Myocyte (in vitro differentiated cells): Measurements from ENCODE around the gene NLGN4X. TPM values are rescaled to one million over a fixed set of nuclear protein-coding genes. Genes with fewer than 3 reads are reported as not detected.
A peak's percentile ranks its signal among the peaks of the same experiment; 100 is the strongest.

Source experiments
- DNase-seq: peaks from one replicate; pipeline ENCODE4 v3.0.0-alpha.2; 2012; ENCODE audit warnings: low read depth
- total RNA-seq: library from RNA; depleted of rRNA; stranded (reverse); fragments of >200 nt; gene quantifications from 2 replicates; pipeline ENCODE4 v1.2.3, GENCODE V29; 2014

NLGN4X gene
- total RNA-seq, 1 donor from 2014 or later = not detected

GRCh38 chrX:6159468-6159867 lies 69.2 kb downstream of the NLGN4X start:
- no peak for DNase-seq

- DNase-seq = no peak
These were observed 76.7 kb downstream of the NLGN4X start for GRCh38 chrX:6151971-6152370.

GRCh38 chrX:6149060-6149872 lies 79.4 kb downstream of the NLGN4X start:
- no peak for DNase-seq

GRCh38 chrX:6134255-6134654 lies 94.4 kb downstream of the NLGN4X start:
- DNase-seq = no peak

- no peak for DNase-seq
These were observed 95.7 kb downstream of the NLGN4X start for GRCh38 chrX:6132970-6133369.

- DNase-seq = no peak
These were observed 97.4 kb downstream of the NLGN4X start for GRCh38 chrX:6131287-6131686.

GRCh38 chrX:6129195-6129594 lies 99.5 kb downstream of the NLGN4X start:
- DNase-seq = no peak

GRCh38 chrX:6120329-6120728 lies 108.3 kb downstream of the NLGN4X start:
- DNase-seq = no peak

GRCh38 chrX:6095469-6095868 lies 133.2 kb downstream of the NLGN4X start:
- DNase-seq = no peak

GRCh38 chrX:6074532-6074931 lies 154.1 kb downstream of the NLGN4X start:
- DNase-seq = no peak

- DNase-seq = no peak
These were observed 156.9 kb downstream of the NLGN4X start for GRCh38 chrX:6071731-6072130.

- DNase-seq = no peak
These were observed 161.1 kb downstream of the NLGN4X start for GRCh38 chrX:6067600-6067999.

GRCh38 chrX:6053141-6053540 lies 175.5 kb downstream of the NLGN4X start:
- no peak for DNase-seq

- DNase-seq = no peak
These were observed 176.4 kb downstream of the NLGN4X start for GRCh38 chrX:6052111-6052745.

GRCh38 chrX:6049132-6049531 lies 179.5 kb downstream of the NLGN4X start:
- no peak for DNase-seq

GRCh38 chrX:6041630-6042029 lies 187.0 kb downstream of the NLGN4X start:
- DNase-seq = no peak

GRCh38 chrX:6029014-6029413 lies 199.7 kb downstream of the NLGN4X start:
- DNase-seq = no peak

GRCh38 chrX:6026980-6027379 lies 201.7 kb downstream of the NLGN4X start:
- DNase-seq = no peak

GRCh38 chrX:6026429-6026828 lies 202.2 kb downstream of the NLGN4X start:
- DNase-seq = no peak

GRCh38 chrX:6024204-6024603 lies 204.5 kb downstream of the NLGN4X start:
- DNase-seq = no peak

GRCh38 chrX:6021316-6022091 lies 207.2 kb downstream of the NLGN4X start:
- DNase-seq = peak; percentile 0

GRCh38 chrX:6019076-6019475 lies 209.6 kb downstream of the NLGN4X start:
- DNase-seq = no peak
